HepG2 (cell line): ENCODE data around the gene PTPN18. TPM values are rescaled to one million over a fixed set of nuclear protein-coding genes. Genes with fewer than 3 reads are reported as not detected.

Source experiments
- AGO2 ChIP-seq: fragments of 200-400 bp; formaldehyde crosslinking; optimal IDR thresholded peaks from 2 replicates; pipeline ENCODE3; 2017; ENCODE audit warnings: mild to moderate bottlenecking, low read depth, low read length, moderate library complexity
- ATF3 ChIP-seq: sonication (generic); formaldehyde crosslinking; IDR thresholded peaks from 2 replicates; pipeline ENCODE4 v1.4.0; 2020; ENCODE audit warnings: missing genetic modification reagents
- ATF7 ChIP-seq, 2 experiments: fragments of 450-650 bp in 1 of 2; sonication (generic) in 1 of 2; formaldehyde crosslinking in 1 of 2; IDR thresholded peaks; 2 replicates each; pipeline versions ENCODE4 v1.4.0 to v1.6.1; 2016 to 2020; ENCODE audit warnings: antibody characterized with exemption in 1 of 2, mild to moderate bottlenecking in 1 of 2, missing genetic modification reagents in 1 of 2
- BRCA1 ChIP-seq: sonication (generic); formaldehyde crosslinking; IDR thresholded peaks from 2 replicates; pipeline ENCODE4 v1.4.0; 2020; ENCODE audit warnings: missing genetic modification reagents
- CEBPG ChIP-seq: IDR thresholded peaks from 2 replicates; pipeline ENCODE4 v1.6.1; 2016
- EP300 ChIP-seq, 3 experiments: sonication (generic) in 1 of 3; formaldehyde crosslinking in 1 of 3; IDR thresholded peaks; 2 replicates each; pipeline versions ENCODE4 v1.5.1 to v1.6.1; 2011 to 2020; ENCODE audit warnings: low read depth in 2 of 3, low read length in 2 of 3, borderline replicate concordance in 1 of 3, improper control_type of control experiment in 1 of 3, mild to moderate bottlenecking in 1 of 3, missing genetic modification reagents in 1 of 3, moderate library complexity in 1 of 3
- GATAD2A ChIP-seq: IDR thresholded peaks from 2 replicates; pipeline ENCODE4 v1.6.1; 2016
- HOXA9 ChIP-seq: sonication (generic); formaldehyde crosslinking; IDR thresholded peaks from 2 replicates; pipeline ENCODE4 v1.8.1; 2022; ENCODE audit warnings: missing genetic modification reagents, mild to moderate bottlenecking, moderate library complexity, borderline replicate concordance
- JUN ChIP-seq: sonication (generic); formaldehyde crosslinking; IDR thresholded peaks from 2 replicates; pipeline ENCODE4 v1.4.0; 2020; ENCODE audit warnings: mild to moderate bottlenecking, missing genetic modification reagents
- KDM3A ChIP-seq: IDR thresholded peaks from 2 replicates; pipeline ENCODE4 v1.6.1; 2018; ENCODE audit warnings: low read depth, missing compliant biosample characterization
- KLF13 ChIP-seq: sonication (generic); formaldehyde crosslinking; IDR thresholded peaks from 2 replicates; pipeline ENCODE4 v1.4.0; 2020; ENCODE audit warnings: mild to moderate bottlenecking, missing genetic modification reagents
- KMT2B ChIP-seq: IDR thresholded peaks from 2 replicates; pipeline ENCODE4 v1.6.1; 2016; ENCODE audit warnings: missing genetic modification reagents, missing compliant biosample characterization
- MEF2D ChIP-seq: sonication (generic); formaldehyde crosslinking; IDR thresholded peaks from 2 replicates; pipeline ENCODE4 v1.5.1; 2020; ENCODE audit warnings: mild to moderate bottlenecking, missing genetic modification reagents
- NFKBIZ ChIP-seq: IDR thresholded peaks from 2 replicates; pipeline ENCODE4 v1.6.1; 2018; ENCODE audit warnings: missing genetic modification reagents, missing compliant biosample characterization
- POLR2AphosphoS2 ChIP-seq: IDR thresholded peaks from 2 replicates; pipeline ENCODE4 v1.6.1; 2011; ENCODE audit warnings: low read depth, low read length, improper control_type of control experiment
- ZNF333 ChIP-seq: sonication (generic); formaldehyde crosslinking; IDR thresholded peaks from 2 replicates; pipeline ENCODE4 v1.4.0; 2020; ENCODE audit warnings: mild to moderate bottlenecking, missing genetic modification reagents, borderline replicate concordance
- ZNF619 ChIP-seq: sonication (generic); formaldehyde crosslinking; IDR thresholded peaks from 2 replicates; pipeline ENCODE4 v1.4.0; 2020; ENCODE audit warnings: mild to moderate bottlenecking, missing genetic modification reagents
- ZNF724P ChIP-seq: sonication (generic); formaldehyde crosslinking; IDR thresholded peaks from 2 replicates; pipeline ENCODE4 v1.8.0; 2022; ENCODE audit warnings: missing genetic modification reagents, borderline replicate concordance
- ZXDC ChIP-seq: sonication (generic); formaldehyde crosslinking; IDR thresholded peaks from 2 replicates; pipeline ENCODE4 v1.5.0; 2020; ENCODE audit warnings: mild to moderate bottlenecking, missing genetic modification reagents
- polyA plus RNA-seq, 8 experiments: library from polyadenylated mRNA; depleted of rRNA in 3 of 8; stranded (reverse) in 7 of 8; unstranded in 1 of 8; fragments of >200 nt; fragmentation: Illumina TruSeq in 4 of 8; extraction: Trizol in 4 of 8; gene quantifications; 2 replicates each; pipeline versions ENCODE4 v1.2.1 to v1.2.3, GENCODE V29; 2011 to 2016; ENCODE audit warnings: low read depth in 4 of 8, missing spikeins in 1 of 8, mixed read lengths in 1 of 8; ENCODE audit not compliant: insufficient read depth in 1 of 8
- total RNA-seq, 5 experiments: library from RNA; depleted of rRNA; stranded (reverse); fragments of >200 nt; fragmentation: Illumina TruSeq; extraction: Trizol; gene quantifications; 2 replicates each; pipeline ENCODE4 v1.2.3, GENCODE V29; 2016; ENCODE audit warnings: low read depth in 1 of 5
- TF ChIP-seq, protein P1 (sequence below): sonication (generic); formaldehyde crosslinking; IDR thresholded peaks from 2 replicates; pipeline ENCODE4 v1.4.0; 2020; ENCODE audit warnings: missing genetic modification reagents
- TF ChIP-seq, protein P2 (sequence below): sonication (generic); formaldehyde crosslinking; IDR thresholded peaks from 2 replicates; pipeline ENCODE4 v1.8.1; 2022; ENCODE audit warnings: mild to moderate bottlenecking, missing genetic modification reagents

PTPN18 gene
- total and polyA plus RNA-seq, 2 of the 13 experiments (the other 11 are each of a cell fraction or from before 2014, with no cell fraction given): 14.8 to 39.6 TPM

- TF ChIP-seq EP300 (IDR thresholded peaks at IDR 0.05; ENCODE audit: low read depth in 2 of 2, low read length in 2 of 2): peak in 1 of 2 experiments; percentile 17; a peak in 1 of 4 replicates
- no peak; the same call in 1 of the 2 replicates for TF ChIP-seq EP300 (CRISPR knock-in tag; IDR thresholded peaks at IDR 0.05; ENCODE audit: borderline replicate concordance)
- TF ChIP-seq ZNF619: peak; percentile 97
- TF ChIP-seq HOXA9 (CRISPR knock-in tag): no peak
- peak; percentile 89; the same call in 1 of the 2 replicates for TF ChIP-seq ZNF724P (CRISPR knock-in tag)
- TF ChIP-seq NFKBIZ (CRISPR knock-in tag): peak; percentile 43; the same call in 1 of the 2 replicates
- peak; percentile 18; the same call in 1 of the 2 replicates for TF ChIP-seq ZXDC (CRISPR knock-in tag)
- TF ChIP-seq JUN (CRISPR knock-in tag): no peak
- peak; percentile 89 for TF ChIP-seq MEF2D (CRISPR knock-in tag)
- TF ChIP-seq CEBPG (CRISPR knock-in tag): peak; percentile 65
- 0 out of 2 replicates have a peak, but pooled peaks have one; percentile 75 for TF ChIP-seq KDM3A (CRISPR knock-in tag)
- 0 out of 2 replicates have a peak, but pooled peaks have one; percentile 53 for TF ChIP-seq KLF13 (CRISPR knock-in tag)
- peak; percentile 55; the same call in 1 of the 2 replicates for TF ChIP-seq ATF7 (IDR thresholded peaks at IDR 0.05)
- TF ChIP-seq ATF7 (CRISPR knock-in tag; IDR thresholded peaks at IDR 0.05): 0 out of 2 replicates have a peak, but pooled peaks have one; percentile 29
- TF ChIP-seq, protein P1, sequence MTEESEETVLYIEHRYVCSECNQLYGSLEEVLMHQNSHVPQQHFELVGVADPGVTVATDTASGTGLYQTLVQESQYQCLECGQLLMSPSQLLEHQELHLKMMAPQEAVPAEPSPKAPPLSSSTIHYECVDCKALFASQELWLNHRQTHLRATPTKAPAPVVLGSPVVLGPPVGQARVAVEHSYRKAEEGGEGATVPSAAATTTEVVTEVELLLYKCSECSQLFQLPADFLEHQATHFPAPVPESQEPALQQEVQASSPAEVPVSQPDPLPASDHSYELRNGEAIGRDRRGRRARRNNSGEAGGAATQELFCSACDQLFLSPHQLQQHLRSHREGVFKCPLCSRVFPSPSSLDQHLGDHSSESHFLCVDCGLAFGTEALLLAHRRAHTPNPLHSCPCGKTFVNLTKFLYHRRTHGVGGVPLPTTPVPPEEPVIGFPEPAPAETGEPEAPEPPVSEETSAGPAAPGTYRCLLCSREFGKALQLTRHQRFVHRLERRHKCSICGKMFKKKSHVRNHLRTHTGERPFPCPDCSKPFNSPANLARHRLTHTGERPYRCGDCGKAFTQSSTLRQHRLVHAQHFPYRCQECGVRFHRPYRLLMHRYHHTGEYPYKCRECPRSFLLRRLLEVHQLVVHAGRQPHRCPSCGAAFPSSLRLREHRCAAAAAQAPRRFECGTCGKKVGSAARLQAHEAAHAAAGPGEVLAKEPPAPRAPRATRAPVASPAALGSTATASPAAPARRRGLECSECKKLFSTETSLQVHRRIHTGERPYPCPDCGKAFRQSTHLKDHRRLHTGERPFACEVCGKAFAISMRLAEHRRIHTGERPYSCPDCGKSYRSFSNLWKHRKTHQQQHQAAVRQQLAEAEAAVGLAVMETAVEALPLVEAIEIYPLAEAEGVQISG: peak; percentile 78
- TF ChIP-seq ZNF333 (CRISPR knock-in tag): peak; percentile 89; the same call in 1 of the 2 replicates
- no peak for TF ChIP-seq POLR2AphosphoS2
- peak; percentile 87; the same call in 1 of the 2 replicates for TF ChIP-seq BRCA1 (CRISPR knock-in tag)
- peak; percentile 66 for TF ChIP-seq AGO2
- peak; percentile 62 for TF ChIP-seq ATF3 (CRISPR knock-in tag)
- TF ChIP-seq, protein P2, sequence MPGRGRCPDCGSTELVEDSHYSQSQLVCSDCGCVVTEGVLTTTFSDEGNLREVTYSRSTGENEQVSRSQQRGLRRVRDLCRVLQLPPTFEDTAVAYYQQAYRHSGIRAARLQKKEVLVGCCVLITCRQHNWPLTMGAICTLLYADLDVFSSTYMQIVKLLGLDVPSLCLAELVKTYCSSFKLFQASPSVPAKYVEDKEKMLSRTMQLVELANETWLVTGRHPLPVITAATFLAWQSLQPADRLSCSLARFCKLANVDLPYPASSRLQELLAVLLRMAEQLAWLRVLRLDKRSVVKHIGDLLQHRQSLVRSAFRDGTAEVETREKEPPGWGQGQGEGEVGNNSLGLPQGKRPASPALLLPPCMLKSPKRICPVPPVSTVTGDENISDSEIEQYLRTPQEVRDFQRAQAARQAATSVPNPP: peak; percentile 67; the same call in 1 of the 2 replicates
- peak; percentile 46 for TF ChIP-seq GATAD2A (CRISPR knock-in tag)
- TF ChIP-seq KMT2B (CRISPR knock-in tag): peak; percentile 82
Measured at GRCh38 chr2:130336877-130337734, 18.8 kb upstream of the PTPN18 start (continued).
